CD4-positive, alpha-beta T cell (primary cell): ENCODE measurements around the gene COA4. TPM values are rescaled to one million over a fixed set of nuclear protein-coding genes. Genes with fewer than 3 reads are reported as not detected.

Experiments
- ATAC-seq: fragments of 200-7000 bp; cut with Tn5 transposase; one replicate; pipeline ENCODE4 v1.10.0; 2022; ENCODE audit warnings: mild to moderate bottlenecking; ENCODE audit not compliant: poor library complexity
- CTCF ChIA-PET: fragments of 350-600 bp; sonication (Branson Sonifier 250); formaldehyde crosslinking; loops from one replicate; lab custom pipeline; 2021; ENCODE audit warnings: antibody characterized with exemption, inconsistent platforms; lab: Charles Lee
- POLR2A ChIA-PET: fragments of 350-600 bp; sonication (Branson Sonifier 250); formaldehyde crosslinking; loops from one replicate; lab custom pipeline; 2021; ENCODE audit warnings: antibody characterized with exemption, inconsistent platforms; lab: Charles Lee
- DNase-seq, 14 experiments: peaks; one replicate each; pipeline ENCODE4 v3.0.0-alpha.2; 2013 to 2020; ENCODE audit warnings: mixed read lengths in 2 of 14
- H3K27ac ChIP-seq, 2 donors: one replicate each; pipeline versions ENCODE4 v1.5.1 to v1.7.0; 2013; ENCODE audit warnings: low read length in 2 of 2, low read depth in 1 of 2, mild to moderate bottlenecking in 1 of 2
- H3K27me3 ChIP-seq, 2 experiments: 1 replicate in 1 of 2; 2 replicates in 1 of 2; pipeline versions ENCODE4 v1.6.1 to v1.7.0; 2013; ENCODE audit warnings: low read length in 2 of 2, control low read depth in 1 of 2, mild to moderate bottlenecking in 1 of 2, moderate library complexity in 1 of 2; ENCODE audit not compliant: insufficient read depth in 2 of 2, control insufficient read depth in 1 of 2
- H3K36me3 ChIP-seq: one replicate; pipeline ENCODE4 v1.6.1; 2013; ENCODE audit warnings: low read length, control low read depth; ENCODE audit not compliant: insufficient read depth
- H3K4me1 ChIP-seq: one replicate; pipeline ENCODE4 v1.6.1; 2013; ENCODE audit warnings: low read length, control low read depth; ENCODE audit not compliant: insufficient read depth
- H3K4me3 ChIP-seq: one replicate; pipeline ENCODE4 v1.5.1; 2013; ENCODE audit warnings: mild to moderate bottlenecking, low read length, moderate library complexity
- H3K9me3 ChIP-seq, 2 experiments: 1 replicate in 1 of 2; 2 replicates in 1 of 2; pipeline versions ENCODE4 v1.6.1 to v1.7.0; 2013; ENCODE audit warnings: low read length in 2 of 2, mild to moderate bottlenecking in 2 of 2, control low read depth in 1 of 2, moderate library complexity in 1 of 2; ENCODE audit not compliant: control insufficient read depth in 1 of 2, insufficient read depth in 1 of 2
- H3K27ac Mint-ChIP-seq: one replicate; pipeline ENCODE4 v1.8.0; 2020; ENCODE audit warnings: mixed read lengths
- H3K27me3 Mint-ChIP-seq: one replicate; pipeline ENCODE4 v1.8.0; 2021; ENCODE audit warnings: mixed read lengths
- H3K36me3 Mint-ChIP-seq: one replicate; pipeline ENCODE4 v1.8.0; 2021; ENCODE audit warnings: low read depth, mixed read lengths
- H3K4me1 Mint-ChIP-seq: one replicate; pipeline ENCODE4 v1.8.0; 2021; ENCODE audit warnings: low read depth, mixed read lengths
- H3K4me3 Mint-ChIP-seq: one replicate; pipeline ENCODE4 v1.8.0; 2020; ENCODE audit warnings: mild to moderate bottlenecking, mixed read lengths
- H3K9me3 Mint-ChIP-seq: one replicate; pipeline ENCODE4 v1.8.0; 2020; ENCODE audit warnings: mixed read lengths
- intact Hi-C, 2 experiments: fragments of 100-400 bp; cut with DNase I in 1 of 2; cut with micrococcal nuclease in 1 of 2; formaldehyde crosslinking; loops; one replicate each; pipeline versions ENCODE4 v1.15.1 to v1.9.0; 2023 to 2025; cut with DNase I, micrococcal nuclease
- total RNA-seq, 174 experiments: library from RNA in 2 of 174; stranded (reverse) in 2 of 174; gene quantifications; one replicate each; pipeline ENCODE4 v1.2.3 and lab custom pipeline; 2021 to 2026
- TF ChIP-seq, protein P1 (sequence below): fragments of 200-600 bp; IDR thresholded peaks from one replicate; pipeline ENCODE4 v1.8.0; 2022; ENCODE audit warnings: antibody characterized with exemption, mild to moderate bottlenecking

COA4 gene
- total RNA-seq, 2 experiments from 2014 or later: 20.7 to 23.9 TPM

DNA sequence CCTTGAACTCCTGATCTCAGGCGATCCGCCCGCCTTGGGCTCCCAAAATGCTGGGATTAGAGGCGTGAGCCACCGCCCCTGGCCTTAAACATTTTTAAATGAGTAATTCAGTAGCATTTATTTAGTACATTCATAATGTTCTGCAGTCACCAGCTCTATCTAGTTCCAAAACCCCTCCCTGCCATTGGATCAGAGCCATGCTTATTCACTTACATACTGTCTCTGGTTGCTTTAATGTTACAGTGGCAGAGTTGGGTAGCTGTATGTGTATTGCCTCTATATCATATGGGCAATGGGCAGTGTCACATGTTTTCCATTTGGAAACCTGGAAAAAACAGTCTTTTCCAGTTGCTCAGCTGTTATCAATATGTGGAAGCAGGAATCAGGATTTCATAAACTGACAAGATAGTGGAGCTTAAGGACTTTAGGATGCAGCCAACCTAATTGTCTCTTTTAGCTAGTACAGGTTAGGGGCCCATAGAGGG is 10.5 kb downstream of the COA4 start:
- Histone ChIP-seq H3K27ac (no peak overlapping the region), H3K4me3 (no peak overlapping the region), H3K9me3 (no peaks in the 10 kb centered on the region), H3K36me3 (peaks cover 30% of the 10 kb centered on the region), H3K27me3 (no peaks in the 10 kb centered on the region), H3K4me1 (no peaks in the 10 kb centered on the region)
- ATAC-seq (no peak), DNase-seq (no peak)
- H3K4me3 Mint-ChIP-seq: no peak overlapping the region
- H3K27ac Mint-ChIP-seq: no peak overlapping the region
- POLR2A ChIA-PET: interaction anchor here (1.3 kb wide), 1 partner anchor 12 kb away, joined by 5 read pairs; no protein-coding TSS in a partner anchor
- intact Hi-C loops: no loop called here
- no peaks in the 10 kb centered on the region for H3K4me1 Mint-ChIP-seq
- H3K27me3 Mint-ChIP-seq: no peaks in the 10 kb centered on the region
- CTCF ChIA-PET: no interaction called here
- peaks cover 57% of the 10 kb centered on the region for H3K36me3 Mint-ChIP-seq
- TF ChIP-seq, protein P1, sequence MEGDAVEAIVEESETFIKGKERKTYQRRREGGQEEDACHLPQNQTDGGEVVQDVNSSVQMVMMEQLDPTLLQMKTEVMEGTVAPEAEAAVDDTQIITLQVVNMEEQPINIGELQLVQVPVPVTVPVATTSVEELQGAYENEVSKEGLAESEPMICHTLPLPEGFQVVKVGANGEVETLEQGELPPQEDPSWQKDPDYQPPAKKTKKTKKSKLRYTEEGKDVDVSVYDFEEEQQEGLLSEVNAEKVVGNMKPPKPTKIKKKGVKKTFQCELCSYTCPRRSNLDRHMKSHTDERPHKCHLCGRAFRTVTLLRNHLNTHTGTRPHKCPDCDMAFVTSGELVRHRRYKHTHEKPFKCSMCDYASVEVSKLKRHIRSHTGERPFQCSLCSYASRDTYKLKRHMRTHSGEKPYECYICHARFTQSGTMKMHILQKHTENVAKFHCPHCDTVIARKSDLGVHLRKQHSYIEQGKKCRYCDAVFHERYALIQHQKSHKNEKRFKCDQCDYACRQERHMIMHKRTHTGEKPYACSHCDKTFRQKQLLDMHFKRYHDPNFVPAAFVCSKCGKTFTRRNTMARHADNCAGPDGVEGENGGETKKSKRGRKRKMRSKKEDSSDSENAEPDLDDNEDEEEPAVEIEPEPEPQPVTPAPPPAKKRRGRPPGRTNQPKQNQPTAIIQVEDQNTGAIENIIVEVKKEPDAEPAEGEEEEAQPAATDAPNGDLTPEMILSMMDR: no peak
- H3K9me3 Mint-ChIP-seq: no peaks in the 10 kb centered on the region

DNA sequence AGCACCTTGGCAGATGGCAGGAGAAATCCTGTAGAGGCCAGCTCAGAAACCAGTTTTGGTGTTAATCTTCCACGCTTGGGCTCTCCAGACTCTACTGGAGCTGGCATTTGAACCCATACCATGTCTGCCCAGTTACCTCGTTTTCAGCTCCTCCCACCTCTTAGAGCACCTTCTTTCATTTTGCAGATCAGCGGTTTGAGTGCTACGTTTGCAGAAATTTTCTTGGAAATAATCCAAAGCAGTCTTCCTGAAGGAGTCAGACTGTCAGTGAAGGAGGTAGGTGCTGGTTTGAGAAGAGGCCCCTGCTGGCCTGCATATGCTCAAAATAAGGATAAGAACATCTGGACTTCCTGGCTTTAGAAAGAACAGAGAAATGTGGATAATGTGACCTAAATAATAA is 13.7 kb downstream of the COA4 start:
- TF ChIP-seq, protein P1: no peak
- Histone ChIP-seq H3K27ac (no peak overlapping the region), H3K9me3 (no peaks in the 10 kb centered on the region), H3K4me3 (no peak overlapping the region), H3K36me3 (peaks cover 31% of the 10 kb centered on the region), H3K4me1 (no peaks in the 10 kb centered on the region), H3K27me3 (no peaks in the 10 kb centered on the region)
- POLR2A ChIA-PET: no interaction called here
- intact Hi-C loops: no loop called here
- ATAC-seq: no peak
- CTCF ChIA-PET: no interaction called here
- Mint-ChIP-seq H3K36me3 (peaks cover 63% of the 10 kb centered on the region), H3K27ac (no peak overlapping the region), H3K27me3 (no peaks in the 10 kb centered on the region), H3K4me3 (no peak overlapping the region), H3K9me3 (no peaks in the 10 kb centered on the region), H3K4me1 (no peaks in the 10 kb centered on the region)
- DNase-seq: no peak

DNA sequence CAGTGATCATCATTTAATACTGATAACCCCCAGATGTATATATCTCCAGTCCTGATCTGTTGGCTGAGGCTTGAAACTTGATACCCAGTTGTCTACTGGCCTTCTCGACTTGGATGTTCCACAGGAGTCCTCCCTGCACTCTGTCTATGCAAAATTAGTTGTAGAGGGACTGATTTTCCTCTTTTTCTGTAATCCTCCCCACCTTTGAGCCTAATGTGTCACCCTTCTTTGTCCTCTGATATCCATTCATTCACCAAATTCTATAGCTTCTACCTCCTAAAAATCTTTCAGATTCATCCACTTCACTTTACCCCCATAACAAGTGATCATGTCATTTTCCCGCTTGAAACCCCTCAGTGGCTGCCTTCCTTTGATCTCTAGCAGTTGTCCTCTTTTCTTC is 16.4 kb downstream of the COA4 start:
- intact Hi-C loops: no loop called here
- DNase-seq: no peak
- POLR2A ChIA-PET: interaction anchor here (1.3 kb wide), 1 partner anchor 9 kb away, joined by 4 read pairs; no protein-coding TSS in a partner anchor
- no peaks in the 10 kb centered on the region for H3K4me1 ChIP-seq
- H3K36me3 ChIP-seq: peaks cover 32% of the 10 kb centered on the region
- H3K9me3 Mint-ChIP-seq: no peaks in the 10 kb centered on the region
- H3K4me3 ChIP-seq: no peak overlapping the region
- H3K27ac Mint-ChIP-seq: no peak overlapping the region
- TF ChIP-seq, protein P1: no peak
- H3K27me3 ChIP-seq: no peaks in the 10 kb centered on the region
- CTCF ChIA-PET: no interaction called here
- no peak overlapping the region for H3K27ac ChIP-seq
- H3K4me1 Mint-ChIP-seq: no peaks in the 10 kb centered on the region
- H3K9me3 ChIP-seq: no peaks in the 10 kb centered on the region
- peaks cover 59% of the 10 kb centered on the region for H3K36me3 Mint-ChIP-seq
- no peaks in the 10 kb centered on the region for H3K27me3 Mint-ChIP-seq
- no peak for ATAC-seq
- no peak overlapping the region for H3K4me3 Mint-ChIP-seq
